HG02571 (cell line): ENCODE measurements around the gene RAB6A.
A peak's percentile ranks its signal among the peaks of the same experiment; 100 is the strongest.
"Not testable (repeated sequence)": the region's sequence is repeated elsewhere in the genome, so short reads cannot be mapped to it uniquely, and the experiment has no call there.

Experiments
- ATAC-seq: cut with Tn5 transposase; IDR thresholded peaks from one replicate; pipeline ENCODE4 v1.9.1; 2021; ENCODE audit warnings: mild to moderate bottlenecking, moderate library complexity; ENCODE audit not compliant: unreplicated experiment

The RAB6A gene

GRCh38 chr11:73760679-73761402 lies at the start of gene RAB6A:
Gene RAB6A, minus strand, starts transcription at chr11:73761074. Its CDS starts 439 bp downstream, at chr11:73760635.
- ATAC-seq: peak; percentile 94

GRCh38 chr11:73810637-73811036 lies 49.8 kb upstream of the RAB6A start:
- no peak for ATAC-seq

DNA sequence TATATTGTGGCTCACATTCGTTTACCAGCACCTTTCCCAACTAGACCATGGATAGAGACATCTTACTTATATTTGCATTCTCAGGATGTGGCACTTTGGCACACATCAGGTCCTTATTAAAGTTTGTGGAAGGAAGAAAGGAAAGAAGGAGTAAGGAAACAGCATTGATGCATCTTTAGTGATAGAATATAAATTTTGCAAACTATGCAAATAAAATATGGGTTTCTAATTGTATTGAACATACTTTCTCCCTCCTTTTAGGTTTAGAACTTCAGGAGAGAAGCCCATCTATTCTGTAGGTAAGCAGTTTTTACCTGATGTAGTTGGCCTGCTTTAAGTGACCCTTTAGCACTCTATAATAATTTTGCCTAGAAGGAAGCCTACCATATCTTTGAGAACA lies 47.2 kb upstream of the RAB6A start:
- ATAC-seq: no peak

DNA sequence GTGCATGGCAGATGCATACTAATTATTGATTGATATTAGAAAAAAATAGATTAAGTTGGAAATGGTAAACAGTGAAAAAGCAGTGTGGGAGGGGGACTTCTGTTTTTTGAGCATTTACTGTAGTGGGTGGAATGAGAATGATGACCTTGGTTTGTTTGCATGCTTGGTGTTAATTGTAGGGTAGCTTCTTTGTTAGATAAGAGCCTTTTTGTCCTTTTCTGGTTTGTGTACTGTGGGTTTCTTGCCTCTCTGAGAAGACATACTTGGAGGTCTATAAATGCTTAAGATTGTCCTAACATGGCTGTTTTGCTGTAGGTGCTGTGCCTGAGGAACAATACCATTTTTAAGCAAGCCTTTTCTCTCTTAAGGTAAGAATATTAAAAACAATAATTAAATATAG lies 43.8 kb upstream of the RAB6A start:
- no peak for ATAC-seq

- no peak for ATAC-seq
These were observed 40.3 kb upstream of the RAB6A start for GRCh38 chr11:73801136-73801535.

DNA sequence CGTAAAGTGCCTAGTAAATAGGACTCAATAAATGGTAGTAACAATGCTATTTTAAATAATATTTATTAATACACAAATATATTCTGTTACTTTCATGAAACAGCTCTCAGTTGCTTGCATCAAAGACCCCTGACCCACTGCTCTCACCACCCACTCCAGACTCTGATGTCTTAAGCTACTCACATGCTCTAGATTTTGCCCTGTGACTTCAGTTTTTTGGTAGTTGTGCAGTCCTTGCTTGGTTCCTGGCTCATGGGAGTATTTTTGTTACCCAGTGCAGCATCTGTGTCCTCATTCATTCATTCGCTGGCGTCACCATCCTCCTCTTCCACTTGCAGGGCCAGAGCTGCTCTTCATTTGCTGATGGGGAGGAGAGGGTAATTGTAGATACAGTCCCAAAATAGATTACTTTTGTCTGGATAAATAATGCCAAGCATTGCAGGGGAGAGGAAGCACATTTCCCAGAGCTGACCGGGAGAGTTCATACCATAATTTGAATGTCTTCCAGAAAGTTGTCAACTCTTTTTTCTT lies 39.5 kb upstream of the RAB6A start:
- no peak for ATAC-seq

- ATAC-seq: no peak
These were observed 36.6 kb upstream of the RAB6A start for GRCh38 chr11:73797457-73797856.

- ATAC-seq: no peak
These were observed 35.2 kb upstream of the RAB6A start for GRCh38 chr11:73795925-73796632.

GRCh38 chr11:73792584-73792983 lies 31.7 kb upstream of the RAB6A start:
- ATAC-seq: no peak

- no peak for ATAC-seq
These were observed 28.4 kb upstream of the RAB6A start for GRCh38 chr11:73789279-73789670.

- peak; percentile 91 for ATAC-seq
These were observed 27.0 kb upstream of the RAB6A start, which contains the start of gene MRPL48 for GRCh38 chr11:73787643-73788558. Gene MRPL48, plus strand, starts transcription at chr11:73787874. Its CDS starts 98 bp downstream, at chr11:73787972.

DNA sequence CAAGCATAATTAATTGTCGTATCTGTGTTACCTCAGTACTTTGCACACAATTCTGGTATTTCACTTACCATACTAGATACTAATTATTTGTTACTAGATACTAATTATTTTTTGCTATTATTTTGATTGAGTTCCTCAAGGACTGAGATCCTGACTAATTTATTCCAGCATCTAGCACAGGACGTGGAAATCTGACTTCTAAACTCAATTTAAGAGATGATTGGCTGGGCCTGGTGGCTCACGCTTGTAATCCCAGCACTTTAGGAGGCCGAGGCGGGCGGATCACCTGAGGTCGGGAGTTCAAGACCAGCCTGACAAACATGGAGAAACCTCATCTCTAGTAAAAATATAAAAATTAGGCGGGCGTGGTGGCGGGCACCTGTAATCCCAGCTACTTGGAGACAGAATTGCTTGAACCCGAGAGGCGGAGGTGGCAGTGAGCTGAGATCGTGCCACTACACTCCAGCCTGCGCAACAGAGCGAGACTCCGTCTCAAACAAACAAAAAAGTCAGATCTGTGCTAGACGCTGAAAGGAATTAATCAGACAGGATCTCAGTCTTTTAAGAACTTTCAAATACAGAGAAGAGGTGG lies 26.3 kb upstream of the RAB6A start:
- ATAC-seq: no peak

GRCh38 chr11:73785467-73785866 lies 24.6 kb upstream of the RAB6A start:
- not testable (repeated sequence) for ATAC-seq

DNA sequence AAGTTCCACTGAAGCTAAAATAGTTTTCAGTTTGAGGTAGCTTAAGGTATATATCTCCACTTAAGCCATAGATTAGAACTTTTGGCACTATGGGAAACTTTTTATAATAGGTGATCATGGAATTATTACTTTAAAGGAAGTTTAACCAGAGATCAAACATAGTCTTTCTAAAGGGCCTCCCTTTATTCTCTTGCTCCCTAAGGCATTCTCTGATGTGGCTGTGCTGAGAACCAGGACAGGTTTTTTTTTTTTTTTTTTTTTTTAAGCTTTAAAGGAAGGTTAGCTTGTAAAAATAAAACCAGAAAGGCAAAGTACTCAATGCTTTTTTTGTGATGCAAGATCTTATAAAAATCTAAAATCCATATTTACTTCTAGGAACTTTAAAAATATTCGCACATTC lies 23.9 kb upstream of the RAB6A start:
- ATAC-seq: no peak

GRCh38 chr11:73784080-73784634 lies 23.3 kb upstream of the RAB6A start:
- no peak for ATAC-seq

- no peak for ATAC-seq
These were observed 22.7 kb upstream of the RAB6A start for GRCh38 chr11:73783483-73784020.

DNA sequence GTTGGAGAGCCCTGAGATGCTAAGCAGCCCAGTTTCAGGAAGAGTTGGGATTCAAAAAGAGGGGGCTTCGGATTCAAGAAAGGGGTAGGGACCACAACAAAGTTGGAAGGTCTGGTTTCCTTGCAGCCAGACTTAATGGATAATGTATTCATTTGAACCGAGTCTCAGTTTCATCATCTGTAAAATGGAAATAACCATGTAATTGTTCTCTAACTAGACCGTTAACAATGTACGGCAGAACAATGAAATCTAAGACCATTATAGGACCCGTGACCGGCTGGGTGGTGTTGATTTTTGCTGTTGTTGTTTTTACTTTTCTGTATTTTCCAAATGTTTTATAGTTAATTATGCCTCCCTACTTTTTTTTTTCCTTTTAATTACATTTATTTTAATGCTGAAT lies 20.4 kb upstream of the RAB6A start:
- ATAC-seq: no peak

- peak; percentile 98 for ATAC-seq
These were observed 18.4 kb upstream of the RAB6A start for GRCh38 chr11:73779084-73779902.

- not testable (repeated sequence) for ATAC-seq
These were observed 9.9 kb upstream of the RAB6A start for GRCh38 chr11:73770811-73771210.
